ENCODE data around the gene PXMP2.
A peak's percentile ranks its signal among the peaks of the same experiment; 100 is the strongest.

Gene PXMP2

DNA sequence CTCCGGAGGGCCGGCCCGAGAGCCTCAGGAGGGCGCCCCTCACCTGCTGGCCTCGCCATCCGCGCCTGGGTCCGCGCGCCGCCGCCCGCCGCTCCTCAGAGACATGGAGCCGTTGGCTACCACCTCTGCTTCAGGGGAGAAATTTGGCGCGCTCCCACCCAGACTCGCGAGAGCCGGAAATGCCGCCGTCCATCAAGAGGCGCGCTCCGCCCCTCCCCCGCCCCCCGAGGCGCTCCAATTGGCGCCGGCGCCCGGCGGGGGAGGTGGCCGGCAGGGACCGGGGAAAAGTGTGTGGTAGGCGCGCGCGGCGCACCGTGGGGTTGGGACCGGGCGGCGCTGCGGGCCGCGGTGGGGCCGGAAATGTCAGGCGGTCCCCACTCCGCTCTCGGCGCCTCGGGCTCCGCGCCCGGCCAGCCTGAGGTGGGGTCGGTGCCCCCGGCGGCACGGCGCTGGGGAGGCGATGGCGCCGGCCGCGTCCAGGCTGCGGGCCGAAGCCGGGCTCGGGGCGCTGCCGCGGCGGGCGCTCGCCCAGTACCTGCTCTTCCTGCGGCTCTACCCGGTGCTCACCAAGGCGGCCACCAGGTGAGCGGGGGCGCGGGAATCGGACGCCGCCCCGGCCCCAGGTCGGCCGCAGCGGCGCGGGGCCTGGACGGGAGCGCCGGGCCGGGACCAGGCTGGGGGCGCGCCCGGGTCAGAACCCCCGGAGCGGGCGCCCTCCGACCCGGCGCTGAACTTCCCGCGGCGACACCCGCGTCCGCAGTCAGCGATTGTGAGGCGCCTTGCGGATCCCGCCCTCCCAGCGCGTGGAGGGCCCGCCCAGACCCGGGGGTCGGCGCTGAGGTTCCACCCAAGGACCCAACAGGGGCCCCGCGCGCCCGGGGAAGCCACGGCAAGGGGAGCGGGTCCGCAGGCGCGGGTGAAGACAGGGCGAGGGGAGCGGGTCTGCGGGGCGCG, at the start of gene PXMP2, which contains the start of gene POLE:
Gene PXMP2, plus strand, starts transcription at position 377 of the 954 bp plus-strand sequence. Its CDS starts 84 bp downstream, at position 461.
Gene POLE, minus strand, starts transcription at position 132 of the 954 bp plus-strand sequence. Its CDS starts 27 bp downstream, at position 105.
- DNase-seq (ENCODE audit: low spot score) = peak; percentile 94

- no peak for DNase-seq (ENCODE audit: low spot score)
Observed at GRCh38 chr12:132637811-132638210, 49.6 kb upstream of the PXMP2 start.

DNA sequence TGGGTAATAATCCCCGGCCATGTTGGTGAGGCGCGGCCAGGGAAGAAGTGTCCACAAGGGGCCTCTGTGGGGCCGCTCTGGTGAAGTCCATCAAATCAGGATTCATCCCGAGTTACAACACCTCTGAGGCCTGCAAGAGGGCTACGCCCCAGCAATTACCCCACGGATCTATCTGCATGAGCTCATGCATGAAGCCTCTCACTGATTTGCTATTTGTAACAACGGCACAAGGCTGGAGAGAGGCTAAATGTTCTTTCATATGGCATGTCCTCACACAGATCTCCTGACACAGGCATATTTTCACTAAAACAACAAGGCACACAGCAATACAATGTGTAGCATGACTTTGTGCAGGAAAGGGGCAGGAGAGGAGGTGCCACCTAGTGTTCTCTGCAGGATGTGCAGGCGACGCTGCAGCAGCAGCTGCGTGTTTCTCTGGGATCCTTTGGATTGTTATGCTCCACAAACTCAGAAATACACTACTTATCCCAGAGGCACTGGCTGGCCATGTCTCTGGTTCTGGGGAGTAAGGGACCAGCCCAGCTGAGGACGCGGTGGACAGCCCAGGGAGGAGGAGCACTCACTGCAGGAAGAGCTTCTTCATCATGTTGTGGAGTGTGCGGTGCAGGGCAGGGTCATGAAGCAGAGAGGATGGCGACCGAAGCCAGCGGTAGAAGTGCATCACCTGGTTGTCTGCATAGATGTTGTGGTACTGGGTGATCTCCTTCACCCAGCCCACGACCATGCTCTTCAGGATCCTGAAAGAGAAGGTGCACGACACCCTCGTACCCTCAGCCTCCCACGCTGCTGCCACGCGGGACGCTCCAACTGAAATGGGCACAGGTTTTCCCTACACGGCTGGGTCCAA, 48.6 kb upstream of the PXMP2 start:
- DNase-seq (ENCODE audit: low spot score) = no peak

GRCh38 chr12:132639956-132640520, 47.3 kb upstream of the PXMP2 start:
- no peak for DNase-seq (ENCODE audit: low spot score)

- DNase-seq (ENCODE audit: low spot score) = no peak
Observed at GRCh38 chr12:132640936-132641335, 46.5 kb upstream of the PXMP2 start.

DNA sequence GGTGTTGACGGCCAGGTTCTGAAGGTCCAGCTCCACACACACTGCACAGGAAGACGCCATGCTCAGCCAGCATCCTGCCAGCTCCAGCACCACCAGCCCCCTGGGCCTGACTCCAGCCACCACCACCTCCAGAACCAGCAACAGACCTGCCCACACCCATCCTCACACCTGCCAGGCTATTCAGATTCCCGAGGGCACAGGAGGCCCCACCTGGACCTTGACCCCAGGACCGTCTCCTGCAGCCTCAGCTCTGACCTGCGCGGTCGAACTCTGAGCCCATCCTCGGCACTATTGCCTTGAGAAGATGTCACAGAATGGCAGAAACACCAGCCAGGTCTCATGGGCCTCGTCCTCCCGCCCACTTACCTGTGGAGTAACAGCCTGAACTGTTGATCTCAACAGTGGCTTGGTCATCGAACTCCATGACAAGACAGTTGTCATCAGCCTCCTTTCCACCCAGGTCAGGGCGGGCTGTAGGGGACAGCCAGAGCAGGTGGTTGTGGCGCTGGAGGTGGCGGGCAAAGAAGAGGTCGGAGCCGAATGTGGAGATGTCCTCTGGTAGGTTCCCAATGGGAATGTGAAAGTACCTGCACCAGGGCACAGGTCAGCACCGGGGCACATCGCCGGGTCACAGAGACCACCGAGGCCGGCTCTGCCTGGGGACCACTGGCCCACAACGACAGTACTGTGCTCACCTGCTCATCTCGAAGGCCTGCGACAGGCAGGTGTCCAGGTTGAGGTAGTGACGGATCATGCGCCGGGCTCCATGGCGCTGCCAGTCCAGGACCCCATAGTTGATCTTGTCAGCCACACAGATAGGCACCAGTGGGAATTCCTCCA, 45.4 kb upstream of the PXMP2 start:
- DNase-seq (ENCODE audit: low spot score) = no peak

GRCh38 chr12:132642846-132643835, 44.2 kb upstream of the PXMP2 start:
- no peak for DNase-seq (ENCODE audit: low spot score)

- no peak for DNase-seq (ENCODE audit: low spot score)
Observed at GRCh38 chr12:132646850-132647249, 40.5 kb upstream of the PXMP2 start.

GRCh38 chr12:132647858-132648257, 39.5 kb upstream of the PXMP2 start:
- no peak for DNase-seq (ENCODE audit: low spot score)

GRCh38 chr12:132648616-132649225, 38.7 kb upstream of the PXMP2 start:
- DNase-seq (ENCODE audit: low spot score) = no peak

DNA sequence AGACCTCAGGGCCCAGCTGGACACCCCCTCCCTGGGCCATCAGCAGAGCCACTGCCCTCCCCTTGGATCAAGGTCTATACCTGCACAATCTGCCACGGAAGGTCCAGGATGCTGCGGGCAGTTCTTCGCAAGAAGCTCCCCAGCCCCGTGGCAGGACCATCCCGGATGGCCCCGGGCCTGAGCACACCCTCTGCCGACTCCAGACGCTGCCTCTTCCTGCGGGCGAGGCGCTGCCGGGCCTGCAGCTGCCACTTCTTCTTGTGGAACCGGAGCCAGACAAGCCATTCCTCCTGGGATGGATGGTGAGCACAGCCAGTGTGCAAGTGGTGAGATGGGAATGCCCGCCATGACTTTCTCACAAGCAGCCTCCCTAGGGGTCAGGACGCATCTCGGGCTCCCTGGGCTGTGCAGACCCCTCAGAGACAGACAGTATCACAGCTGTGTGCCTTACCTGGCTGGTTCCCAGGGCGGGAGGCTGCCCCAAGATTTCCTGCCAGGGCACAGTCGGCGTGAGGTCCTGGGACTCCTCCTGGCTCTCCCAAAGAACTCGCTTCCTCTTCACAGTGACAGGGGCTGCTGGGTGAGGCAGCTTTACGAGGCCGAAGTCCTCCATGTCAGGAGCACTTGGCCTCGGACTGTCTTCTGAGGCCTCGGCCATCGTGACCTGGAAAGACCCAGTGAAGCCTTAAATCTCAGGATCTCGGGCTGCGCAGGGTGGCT, 38.0 kb upstream of the PXMP2 start:
- no peak for DNase-seq (ENCODE audit: low spot score)

DNA sequence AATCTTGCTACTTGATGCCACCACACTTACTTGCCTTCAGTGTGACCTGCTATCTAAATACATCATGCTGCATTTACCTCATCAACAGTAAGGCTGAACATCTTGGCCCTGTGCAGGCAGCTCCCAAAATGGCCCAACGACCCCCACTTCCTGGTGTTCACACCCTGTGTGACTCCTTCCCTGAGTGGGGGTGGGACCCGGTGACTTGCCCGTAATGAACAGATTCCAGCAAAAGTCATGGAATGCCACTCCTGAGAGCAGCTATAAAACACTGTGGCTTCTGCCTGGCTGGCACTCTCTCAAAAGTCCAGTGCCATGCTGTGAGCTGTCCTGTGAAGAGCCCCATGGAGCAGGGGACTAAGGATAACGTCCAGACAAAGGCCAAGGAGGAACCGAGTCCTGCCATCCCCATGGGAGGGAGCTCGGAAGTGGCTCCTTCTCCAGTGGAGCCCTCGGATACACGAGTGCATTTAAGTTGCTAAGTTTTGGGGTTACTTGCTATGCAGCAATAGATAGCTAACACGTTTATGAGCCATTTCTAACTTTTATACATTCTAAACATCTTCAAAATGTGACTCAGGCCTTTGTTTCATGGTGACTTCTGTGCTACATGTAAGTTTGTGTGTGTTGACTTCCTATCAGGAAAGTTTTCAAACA, 35.8 kb upstream of the PXMP2 start:
- no peak for DNase-seq (ENCODE audit: low spot score)

- no peak for DNase-seq (ENCODE audit: low spot score)
Observed at GRCh38 chr12:132653567-132654290, 33.7 kb upstream of the PXMP2 start.

DNA sequence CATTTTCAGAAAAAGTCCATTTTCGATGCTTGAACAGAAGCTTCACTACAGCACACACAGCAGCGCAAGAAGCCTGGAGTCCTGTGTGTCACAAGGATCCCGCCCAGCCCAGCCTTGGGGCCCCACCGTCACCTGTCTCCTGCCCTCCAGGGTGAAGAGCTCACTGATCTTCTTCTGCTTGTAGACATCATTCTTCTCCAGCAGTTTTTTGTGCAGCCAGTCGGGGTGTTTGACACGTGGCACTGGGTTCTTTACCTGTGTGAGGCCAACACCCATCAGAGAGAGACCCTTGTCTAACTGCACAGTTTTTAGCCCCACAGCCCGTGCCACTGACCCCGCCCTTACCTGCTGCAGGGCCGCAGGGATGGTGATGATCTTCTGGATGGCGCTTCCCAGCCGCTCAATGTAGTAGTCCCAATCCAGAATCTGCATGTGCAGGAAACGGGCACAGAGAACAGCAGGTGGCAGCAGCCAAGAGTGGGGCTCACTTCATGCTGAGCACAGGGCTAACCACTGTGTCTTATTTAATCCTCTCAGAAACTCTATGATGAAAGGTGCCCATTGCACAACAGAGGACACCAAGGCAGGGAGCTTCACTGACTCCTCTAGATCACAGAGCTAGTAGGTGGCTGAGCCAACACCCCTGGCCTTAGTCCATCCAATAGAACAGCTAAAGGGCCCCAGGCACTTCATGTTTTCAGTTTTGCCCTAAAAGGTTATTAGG, 30.2 kb upstream of the PXMP2 start:
- DNase-seq (ENCODE audit: low spot score) = no peak

DNA sequence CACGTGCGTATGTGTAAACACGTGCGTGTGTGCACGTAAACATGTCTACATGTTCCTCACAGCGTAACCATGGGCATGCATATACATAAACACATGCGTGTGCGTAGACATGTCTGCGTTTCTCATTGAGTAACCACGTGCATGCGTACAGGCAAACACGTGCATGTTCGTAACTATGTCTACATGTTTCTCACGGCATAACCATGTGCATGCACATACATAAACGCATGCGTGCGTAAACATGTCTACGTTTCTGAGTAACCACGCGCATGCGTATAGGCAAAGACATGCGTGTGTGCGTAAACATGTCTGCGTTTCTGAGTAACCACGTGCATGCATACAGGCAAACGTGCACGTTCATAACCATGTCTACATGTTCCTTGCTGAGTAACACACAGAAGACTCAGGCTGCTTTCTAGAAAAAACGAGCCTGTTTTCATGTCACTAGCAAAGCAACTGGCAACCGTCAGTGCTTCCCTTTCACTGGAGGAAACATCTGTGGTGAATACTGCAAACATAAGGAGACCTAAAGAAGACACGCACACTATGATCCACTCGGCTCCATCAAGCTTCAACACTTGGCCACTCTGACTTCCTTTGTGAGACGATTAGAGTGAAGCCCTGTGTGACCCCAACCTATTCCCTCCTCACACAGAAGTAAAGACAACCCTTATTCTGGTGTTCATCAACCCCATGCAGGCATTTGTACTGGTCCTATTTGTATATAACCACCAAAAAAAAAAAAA, 29.1 kb upstream of the PXMP2 start:
- no peak for DNase-seq (ENCODE audit: low spot score)

DNA sequence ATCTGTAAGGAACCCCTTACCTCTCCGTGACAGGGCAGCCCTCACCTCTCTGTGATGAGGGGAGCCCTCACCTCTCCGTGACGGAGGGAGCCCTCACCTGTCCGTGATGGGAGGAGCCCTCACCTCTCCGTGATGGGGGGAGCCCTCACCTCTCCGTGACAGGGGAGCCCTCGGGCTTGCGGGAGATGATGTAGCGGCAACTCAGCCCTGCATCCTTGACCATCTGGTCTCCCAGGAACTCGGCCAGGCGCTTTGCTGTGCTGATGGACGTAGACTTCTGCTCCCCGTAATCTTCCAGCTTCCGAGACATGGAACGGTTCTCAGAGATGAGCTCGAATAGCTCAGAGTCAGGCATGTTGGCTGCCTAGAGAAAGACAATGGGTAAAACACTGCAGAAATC, 28.2 kb upstream of the PXMP2 start:
- no peak for DNase-seq (ENCODE audit: low spot score)

Measured in CD4-positive, alpha-beta T cell treated with Interleukin-2 at 100 ng/mL for 4 hours (primary cell).